WTC11 (cell line): ENCODE measurements around the gene UBASH3A. TPM values are rescaled to one million over a fixed set of nuclear protein-coding genes. Genes with fewer than 3 reads are reported as not detected.

ENCODE experiments used
- ATAC-seq: fragments of 200-7000 bp; cut with Tn5 transposase; 2 replicates; pipeline ENCODE4 v1.10.0; 2021; ENCODE audit warnings: mild to moderate bottlenecking, moderate library complexity
- CTCF ChIA-PET: fragments of 300-600 bp; sonication (Branson Sonifier 250); formaldehyde crosslinking; loops from one replicate; lab custom pipeline; 2021; ENCODE audit warnings: antibody characterized with exemption; lab: Charles Lee
- POLR2A ChIA-PET: fragments of 350-600 bp; sonication (Branson Sonifier 250); formaldehyde crosslinking; loops from one replicate; lab custom pipeline; 2021; ENCODE audit warnings: antibody characterized with exemption; lab: Charles Lee
- DNase-seq: peaks from one replicate; pipeline ENCODE4 v3.0.0; 2021; ENCODE audit warnings: low spot score
- H3K27ac Mint-ChIP-seq: 2 replicates; pipeline ENCODE4 v1.8.0; 2021; ENCODE audit warnings: mixed read lengths
- H3K27me3 Mint-ChIP-seq: 2 replicates; pipeline ENCODE4 v1.8.0; 2021; ENCODE audit warnings: low read depth, mild to moderate bottlenecking, moderate library complexity, mixed read lengths
- H3K36me3 Mint-ChIP-seq: 2 replicates; pipeline ENCODE4 v1.8.0; 2021; ENCODE audit warnings: mixed read lengths
- H3K4me1 Mint-ChIP-seq: 2 replicates; pipeline ENCODE4 v1.8.0; 2022; ENCODE audit warnings: mixed read lengths
- H3K4me3 Mint-ChIP-seq: 2 replicates; pipeline ENCODE4 v1.8.0; 2021; ENCODE audit warnings: mild to moderate bottlenecking, moderate library complexity, mixed read lengths
- H3K9me3 Mint-ChIP-seq: 2 replicates; pipeline ENCODE4 v1.8.0; 2021; ENCODE audit warnings: mixed read lengths
- ATF1 ChIP-seq: sonication (generic); formaldehyde crosslinking; IDR thresholded peaks from 2 replicates; pipeline ENCODE4 v1.8.1; 2023; ENCODE audit warnings: mild to moderate bottlenecking, moderate library complexity, missing genetic modification reagents
- CBFB ChIP-seq: sonication (generic); formaldehyde crosslinking; IDR thresholded peaks from 2 replicates; pipeline ENCODE4 v1.8.1; 2022; ENCODE audit warnings: mild to moderate bottlenecking, low read depth, missing genetic modification reagents
- FOXJ3 ChIP-seq: sonication (generic); formaldehyde crosslinking; IDR thresholded peaks from 2 replicates; pipeline ENCODE4 v1.9.0; 2021; ENCODE audit warnings: missing genetic modification reagents, mild to moderate bottlenecking, borderline replicate concordance
- FOXP1 ChIP-seq: sonication (generic); formaldehyde crosslinking; IDR thresholded peaks from 2 replicates; pipeline ENCODE4 v1.8.0; 2022; ENCODE audit warnings: missing genetic modification reagents, mild to moderate bottlenecking, moderate library complexity, borderline replicate concordance
- GTF2I ChIP-seq: fragments of 250-450 bp; sonication (Bioruptor Pico); conservative IDR thresholded peaks from 2 replicates; pipeline ENCODE4 v1.4.0; 2021; ENCODE audit warnings: mild to moderate bottlenecking
- HMGXB4 ChIP-seq: sonication (generic); formaldehyde crosslinking; IDR thresholded peaks from 2 replicates; pipeline ENCODE4 v1.8.1; 2023; ENCODE audit warnings: mild to moderate bottlenecking, moderate library complexity, missing genetic modification reagents
- KAT7 ChIP-seq: sonication (generic); formaldehyde crosslinking; IDR thresholded peaks from 2 replicates; pipeline ENCODE4 v1.8.1; 2023; ENCODE audit warnings: missing genetic modification reagents, mild to moderate bottlenecking, borderline replicate concordance
- MXD4 ChIP-seq: fragments of 250-450 bp; sonication (Bioruptor Pico); IDR thresholded peaks from 2 replicates; pipeline ENCODE4 v1.8.0; 2021; ENCODE audit warnings: mild to moderate bottlenecking, moderate library complexity, borderline replicate concordance
- NFYB ChIP-seq: sonication (generic); formaldehyde crosslinking; conservative IDR thresholded peaks from 2 replicates; pipeline ENCODE4 v1.8.0; 2022; ENCODE audit warnings: low read depth, missing genetic modification reagents
- NR3C1 ChIP-seq: sonication (generic); formaldehyde crosslinking; conservative IDR thresholded peaks from 2 replicates; pipeline ENCODE4 v1.8.1; 2023; ENCODE audit warnings: low read depth, mild to moderate bottlenecking, missing genetic modification reagents
- OVOL2 ChIP-seq: fragments of 250-450 bp; sonication (Bioruptor Pico); IDR thresholded peaks from 2 replicates; pipeline ENCODE4 v1.9.0; 2021; ENCODE audit warnings: mild to moderate bottlenecking, borderline replicate concordance
- SMAD3 ChIP-seq: sonication (generic); formaldehyde crosslinking; IDR thresholded peaks from 2 replicates; pipeline ENCODE4 v1.8.0; 2022; ENCODE audit warnings: missing genetic modification reagents, mild to moderate bottlenecking, borderline replicate concordance
- SOX15 ChIP-seq: fragments of 250-450 bp; sonication (Bioruptor Pico); IDR thresholded peaks from 2 replicates; pipeline ENCODE4 v1.9.0; 2021; ENCODE audit warnings: mild to moderate bottlenecking
- SP1 ChIP-seq: sonication (generic); formaldehyde crosslinking; conservative IDR thresholded peaks from 2 replicates; pipeline ENCODE4 v1.8.1; 2022; ENCODE audit warnings: missing genetic modification reagents
- TCF7 ChIP-seq: sonication (generic); formaldehyde crosslinking; IDR thresholded peaks from 2 replicates; pipeline ENCODE4 v1.8.0; 2022; ENCODE audit warnings: mild to moderate bottlenecking, low read depth, missing genetic modification reagents, moderate library complexity
- TEAD4 ChIP-seq: sonication (generic); formaldehyde crosslinking; IDR thresholded peaks from 2 replicates; pipeline ENCODE4 v1.8.0; 2022; ENCODE audit warnings: mild to moderate bottlenecking, missing genetic modification reagents
- ZNF138 ChIP-seq: sonication (generic); formaldehyde crosslinking; conservative IDR thresholded peaks from 2 replicates; pipeline ENCODE4 v1.8.1; 2022; ENCODE audit warnings: mild to moderate bottlenecking, moderate library complexity, missing genetic modification reagents
- ZNF232 ChIP-seq: sonication (generic); formaldehyde crosslinking; IDR thresholded peaks from 2 replicates; pipeline ENCODE4 v1.8.0; 2022; ENCODE audit warnings: mild to moderate bottlenecking, missing genetic modification reagents
- ZNF317 ChIP-seq: sonication (generic); formaldehyde crosslinking; IDR thresholded peaks from 2 replicates; pipeline ENCODE4 v1.8.1; 2023; ENCODE audit warnings: low read depth, mild to moderate bottlenecking, moderate library complexity, missing genetic modification reagents, borderline replicate concordance
- ZNF416 ChIP-seq: fragments of 250-450 bp; sonication (Bioruptor Pico); IDR thresholded peaks from 2 replicates; pipeline ENCODE4 v1.9.0; 2021; ENCODE audit warnings: mild to moderate bottlenecking, inconsistent platforms
- ZNF671 ChIP-seq: fragments of 250-450 bp; sonication (Bioruptor Pico); IDR thresholded peaks from 2 replicates; pipeline ENCODE4 v1.8.0; 2021; ENCODE audit warnings: mild to moderate bottlenecking
- total RNA-seq: library from RNA; stranded (reverse); gene quantifications from 3 replicates; pipeline ENCODE4 v1.2.3, GENCODE V29; 2021
- TF ChIP-seq, protein P1 (sequence below): fragments of 250-450 bp; sonication (Bioruptor Pico); IDR thresholded peaks from 2 replicates; pipeline ENCODE4 v1.9.0; 2021; ENCODE audit warnings: moderate library complexity, mild to moderate bottlenecking, inconsistent platforms, borderline replicate concordance
- TF ChIP-seq, protein P2 (sequence below): fragments of 250-450 bp; sonication (Bioruptor Pico); conservative IDR thresholded peaks from 2 replicates; pipeline ENCODE4 v1.9.0; 2021; ENCODE audit warnings: mild to moderate bottlenecking
- TF ChIP-seq, protein P3 (sequence below): sonication (generic); formaldehyde crosslinking; IDR thresholded peaks from 2 replicates; pipeline ENCODE4 v1.8.0; 2023; ENCODE audit warnings: mild to moderate bottlenecking, missing genetic modification reagents

UBASH3A gene
- total RNA-seq, 1 experiment from 2014 or later, result not detected

DNA sequence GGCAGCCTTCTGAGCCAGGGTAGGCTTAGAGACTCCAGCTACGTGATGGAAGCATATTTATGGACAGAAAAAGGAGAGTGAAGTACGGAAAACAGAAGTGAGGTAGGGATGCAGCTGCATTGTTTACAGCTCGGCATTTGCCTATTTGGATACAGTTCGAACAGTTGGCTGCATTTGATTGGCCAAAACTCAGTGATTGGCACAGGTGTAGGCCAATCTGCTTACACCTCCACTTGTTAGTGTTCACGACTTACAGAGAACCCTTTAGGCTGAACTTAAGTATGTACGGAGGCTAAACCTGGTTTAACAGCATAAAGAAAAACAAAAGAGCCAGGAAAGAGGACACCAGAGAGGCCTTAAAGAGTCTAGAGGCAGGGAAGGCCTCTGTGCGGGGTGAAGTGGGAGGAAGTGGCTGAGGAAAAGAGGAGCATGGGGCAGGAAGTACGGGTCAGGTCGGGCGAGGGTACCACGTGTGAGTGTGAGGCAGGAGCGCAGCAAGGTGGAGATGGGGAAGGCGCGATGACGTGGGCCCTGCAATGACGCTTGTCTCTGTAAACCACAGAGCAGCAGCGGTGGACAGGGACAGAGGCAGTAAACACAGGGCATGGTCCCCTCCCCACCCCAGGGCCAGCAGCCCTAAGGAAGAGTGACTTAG lies 60.3 kb downstream of the UBASH3A start:
- POLR2A ChIA-PET, result interaction anchor here (0.7 kb wide), 2 partner anchors 131 to 510 kb away, joined by 3 to 4 read pairs; partner anchors contain the start of gene PKNOX1
- ATAC-seq (peak; percentile 62), DNase-seq (peak; percentile 79)
- Mint-ChIP-seq H3K4me3 (no peak overlapping the region), H3K27ac (peak overlapping the region; percentile 81), H3K27me3 (peaks cover 7% of the 10 kb centered on the region), H3K9me3 (peaks cover 16% of the 10 kb centered on the region), H3K4me1 (peaks cover 66% of the 10 kb centered on the region), H3K36me3 (no peaks in the 10 kb centered on the region)
- CTCF ChIA-PET, result interaction anchor here (0.9 kb wide), 1 partner anchor 126 kb away, joined by 3 read pairs; no protein-coding TSS in a partner anchor
- TF ChIP-seq, protein P1, sequence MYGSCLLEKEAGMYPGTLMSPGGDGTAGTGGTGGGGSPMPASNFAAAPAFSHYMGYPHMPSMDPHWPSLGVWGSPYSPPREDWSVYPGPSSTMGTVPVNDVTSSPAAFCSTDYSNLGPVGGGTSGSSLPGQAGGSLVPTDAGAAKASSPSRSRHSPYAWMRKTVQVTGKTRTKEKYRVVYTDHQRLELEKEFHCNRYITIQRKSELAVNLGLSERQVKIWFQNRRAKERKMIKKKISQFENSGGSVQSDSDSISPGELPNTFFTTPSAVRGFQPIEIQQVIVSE (CRISPR knock-in tag), result no peak
- TF ChIP-seq NR3C1 (CRISPR knock-in tag), result no peak
- TF ChIP-seq SOX15 (CRISPR knock-in tag), result no peak
- TF ChIP-seq FOXP1 (CRISPR knock-in tag), result 0 out of 2 replicates have a peak, but pooled peaks have one; percentile 33
- TF ChIP-seq TEAD4 (CRISPR knock-in tag), result no peak
- TF ChIP-seq SP1 (CRISPR knock-in tag), result no peak; the same call in 1 of the 2 replicates
- TF ChIP-seq, protein P2, sequence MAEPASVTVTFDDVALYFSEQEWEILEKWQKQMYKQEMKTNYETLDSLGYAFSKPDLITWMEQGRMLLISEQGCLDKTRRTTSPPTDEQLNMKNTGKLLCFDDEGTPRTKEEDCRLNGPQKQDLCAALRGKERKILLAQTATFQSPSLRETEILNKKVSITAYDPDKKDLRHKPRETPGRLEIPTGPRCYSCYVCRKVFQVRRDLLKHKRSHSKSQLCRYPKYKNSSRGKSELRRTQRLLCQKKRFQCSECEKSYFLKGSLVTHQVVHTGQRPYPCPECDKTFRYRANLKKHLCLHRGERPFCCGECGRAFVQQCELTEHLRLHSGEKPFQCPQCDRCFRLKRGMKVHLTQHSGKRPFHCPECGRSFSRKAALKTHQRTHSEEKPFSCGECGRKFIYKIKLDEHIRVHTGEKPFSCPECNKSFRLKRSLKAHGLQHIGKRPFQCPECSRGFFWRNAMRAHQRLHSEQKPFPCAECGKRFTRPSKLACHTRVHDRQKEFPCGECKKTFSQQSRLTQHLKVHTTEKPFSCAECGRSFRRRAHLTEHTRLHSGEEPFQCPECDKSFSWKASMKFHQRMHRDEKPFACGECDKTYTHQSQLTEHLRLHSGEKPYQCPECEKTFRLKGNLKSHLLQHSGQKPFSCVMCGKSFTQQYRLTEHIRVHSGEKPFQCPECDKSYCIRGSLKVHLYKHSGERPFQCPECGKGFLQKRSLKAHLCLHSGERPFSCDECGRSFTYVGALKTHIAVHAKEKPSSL (CRISPR knock-in tag), result no peak
- no peak for TF ChIP-seq FOXJ3 (CRISPR knock-in tag)
- TF ChIP-seq NFYB (CRISPR knock-in tag), result peak; percentile 80

DNA sequence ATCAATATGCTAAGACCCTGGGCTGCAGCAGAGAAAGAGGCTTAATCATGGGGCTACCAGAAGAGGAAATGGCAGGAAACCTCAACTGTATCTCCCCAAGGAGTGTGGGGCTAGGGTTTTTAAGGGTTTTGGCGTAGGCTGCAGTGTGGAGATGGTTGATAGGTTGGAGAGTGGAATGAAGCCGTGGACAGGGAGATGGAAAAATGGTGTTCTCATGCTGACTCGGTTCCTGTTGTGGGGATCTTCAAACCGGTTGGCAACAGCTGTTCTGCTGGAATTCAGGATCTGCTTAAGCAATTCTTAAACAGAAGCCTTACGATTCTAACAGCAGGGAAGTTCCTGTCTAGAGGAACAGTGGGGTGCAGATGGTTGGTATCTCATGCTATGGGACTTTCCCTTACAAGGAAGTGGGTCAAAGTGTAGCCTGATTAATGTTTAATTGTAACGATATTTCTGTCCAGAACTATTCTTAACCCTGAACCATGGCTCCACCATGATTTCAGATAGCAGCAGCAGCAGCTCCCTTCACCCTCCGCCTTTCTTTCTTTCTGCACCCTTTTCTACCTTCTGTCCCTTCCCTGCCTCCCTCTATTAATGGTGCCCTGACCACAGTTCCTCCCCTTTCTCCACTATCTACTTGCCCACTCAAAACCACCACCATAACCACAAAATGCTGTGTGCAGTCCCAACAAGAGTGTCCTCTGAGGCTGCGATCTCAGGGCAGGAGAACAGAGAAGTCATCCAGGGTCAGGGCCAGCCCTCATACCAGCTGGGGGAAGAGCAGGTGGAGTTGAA lies 61.5 kb downstream of the UBASH3A start:
- no peak for ATAC-seq
- H3K27me3 Mint-ChIP-seq, result peaks cover 5% of the 10 kb centered on the region
- no peak overlapping the region for H3K4me3 Mint-ChIP-seq
- TF ChIP-seq ZNF416 (CRISPR knock-in tag) (no peak), GTF2I (no peak)
- TF ChIP-seq, all 79 proteins: peak for 0
- Mint-ChIP-seq H3K36me3 (no peaks in the 10 kb centered on the region), H3K9me3 (peaks cover 7% of the 10 kb centered on the region), H3K4me1 (peaks cover 66% of the 10 kb centered on the region), H3K27ac (no peak overlapping the region)
- ChIA-PET CTCF (no interaction called here), POLR2A (no interaction called here)
- DNase-seq, result no peak

GRCh38 chr21:42465803-42466127 lies 62.1 kb downstream of the UBASH3A start:
- POLR2A ChIA-PET, result no interaction called here
- no peak overlapping the region for H3K27ac Mint-ChIP-seq
- H3K4me1 Mint-ChIP-seq, result peaks cover 63% of the 10 kb centered on the region
- no peak for TF ChIP-seq CBFB (CRISPR knock-in tag)
- TF ChIP-seq OVOL2 (CRISPR knock-in tag), result no peak
- TF ChIP-seq KAT7 (CRISPR knock-in tag), result no peak
- no peak for TF ChIP-seq ZNF317 (CRISPR knock-in tag)
- no peak for TF ChIP-seq TCF7
- TF ChIP-seq HMGXB4 (CRISPR knock-in tag), result no peak
- TF ChIP-seq SMAD3, result no peak
- no peak for TF ChIP-seq ZNF671
- TF ChIP-seq MXD4 (CRISPR knock-in tag), result no peak
- TF ChIP-seq ZNF232, result no peak
- TF ChIP-seq, protein P3, sequence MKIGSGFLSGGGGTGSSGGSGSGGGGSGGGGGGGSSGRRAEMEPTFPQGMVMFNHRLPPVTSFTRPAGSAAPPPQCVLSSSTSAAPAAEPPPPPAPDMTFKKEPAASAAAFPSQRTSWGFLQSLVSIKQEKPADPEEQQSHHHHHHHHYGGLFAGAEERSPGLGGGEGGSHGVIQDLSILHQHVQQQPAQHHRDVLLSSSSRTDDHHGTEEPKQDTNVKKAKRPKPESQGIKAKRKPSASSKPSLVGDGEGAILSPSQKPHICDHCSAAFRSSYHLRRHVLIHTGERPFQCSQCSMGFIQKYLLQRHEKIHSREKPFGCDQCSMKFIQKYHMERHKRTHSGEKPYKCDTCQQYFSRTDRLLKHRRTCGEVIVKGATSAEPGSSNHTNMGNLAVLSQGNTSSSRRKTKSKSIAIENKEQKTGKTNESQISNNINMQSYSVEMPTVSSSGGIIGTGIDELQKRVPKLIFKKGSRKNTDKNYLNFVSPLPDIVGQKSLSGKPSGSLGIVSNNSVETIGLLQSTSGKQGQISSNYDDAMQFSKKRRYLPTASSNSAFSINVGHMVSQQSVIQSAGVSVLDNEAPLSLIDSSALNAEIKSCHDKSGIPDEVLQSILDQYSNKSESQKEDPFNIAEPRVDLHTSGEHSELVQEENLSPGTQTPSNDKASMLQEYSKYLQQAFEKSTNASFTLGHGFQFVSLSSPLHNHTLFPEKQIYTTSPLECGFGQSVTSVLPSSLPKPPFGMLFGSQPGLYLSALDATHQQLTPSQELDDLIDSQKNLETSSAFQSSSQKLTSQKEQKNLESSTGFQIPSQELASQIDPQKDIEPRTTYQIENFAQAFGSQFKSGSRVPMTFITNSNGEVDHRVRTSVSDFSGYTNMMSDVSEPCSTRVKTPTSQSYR (CRISPR knock-in tag), result no peak
- no peak for TF ChIP-seq SP1 (CRISPR knock-in tag)
- TF ChIP-seq ATF1 (CRISPR knock-in tag), result no peak
- no peak for TF ChIP-seq ZNF138 (CRISPR knock-in tag)

More at GRCh38 chr21:42465803-42466127, 62.1 kb downstream of the UBASH3A start:
- DNase-seq, result no peak
- CTCF ChIA-PET, result no interaction called here
- Mint-ChIP-seq H3K4me3 (no peak overlapping the region), H3K9me3 (peaks cover 5% of the 10 kb centered on the region), H3K36me3 (no peaks in the 10 kb centered on the region), H3K27me3 (peaks cover 3% of the 10 kb centered on the region)
- no peak for ATAC-seq
